Psoas muscle (tissue), 8 donors: ENCODE measurements around the gene MID1. TPM values are rescaled to one million over a fixed set of nuclear protein-coding genes. Genes with fewer than 3 reads are reported as not detected.

ENCODE experiments used
- ATAC-seq, 4 donors: fragments of 200-7000 bp; cut with Tn5 transposase; one replicate each; pipeline ENCODE4 v1.9.1; 2020; ENCODE audit warnings: moderate library complexity in 3 of 4, mild to moderate bottlenecking in 2 of 4
- DNase-seq, 2 donors: peaks; one replicate each; pipeline ENCODE4 v3.0.0-alpha.2; 2020
- H3K27ac ChIP-seq: fragments of 200-600 bp; one replicate; pipeline ENCODE4 v1.8.0; 2022
- H3K27me3 ChIP-seq, 3 donors: fragments of 200-600 bp in 1 of 3; one replicate each; pipeline versions ENCODE4 v1.6.1 to v1.8.0; 2013 to 2022; ENCODE audit warnings: low read length in 2 of 3, mild to moderate bottlenecking in 2 of 3, moderate library complexity in 1 of 3; ENCODE audit not compliant: insufficient read depth in 3 of 3
- H3K36me3 ChIP-seq, 2 donors: fragments of 200-600 bp in 1 of 2; one replicate each; pipeline versions ENCODE4 v1.6.1 to v1.8.0; 2013 to 2022; ENCODE audit warnings: low read depth in 1 of 2, mild to moderate bottlenecking in 1 of 2, moderate library complexity in 1 of 2; ENCODE audit not compliant: insufficient read depth in 1 of 2
- H3K4me1 ChIP-seq: fragments of 200-600 bp; one replicate; pipeline ENCODE4 v1.8.0; 2022
- H3K4me3 ChIP-seq: fragments of 200-600 bp; one replicate; pipeline ENCODE4 v1.8.0; 2022; ENCODE audit warnings: mild to moderate bottlenecking
- H3K9me3 ChIP-seq: fragments of 200-600 bp; one replicate; pipeline ENCODE4 v1.8.0; 2022
- WGBS, 3 donors: extraction: QIAGEN DNeasy Blood & Tissue Kit; methylation state at CpG; one replicate each; pipeline versions ENCODE4 v1.1.6 to v1.1.7; 2013; 5-methylcytosine and 5-hydroxymethylcytosine counted together
- intact Hi-C, 2 donors: fragments of 100-400 bp; cut with DNase I; formaldehyde crosslinking; loops; one replicate each; pipeline versions ENCODE4 v1.11.0 to v1.14.2; 2022
- polyA plus RNA-seq, 3 donors: library from polyadenylated mRNA; stranded (reverse); fragments of 200-250 nt; gene quantifications; one replicate each; pipeline ENCODE4 v1.2.3, GENCODE V29; 2013
- total RNA-seq, 4 donors: library from RNA; stranded (reverse); fragmentation: NEBNext Ultra II Directional in 2 of 4; extraction: Animal tissue kit (Norgen Biotek cat#: 25700) in 2 of 4; gene quantifications; one replicate each; pipeline versions ENCODE4 v1.2.1 to v1.2.4, GENCODE V29; 2021 to 2023
- TF ChIP-seq, protein P1 (sequence below): fragments of 200-600 bp; IDR thresholded peaks from one replicate; pipeline ENCODE4 v1.8.0; 2022; ENCODE audit warnings: antibody characterized with exemption
- donor health status: healthy with polysubstance abuse.
- donor health status: DM: no; HTN: no; CAD: no; lungs with moderate emphysema.
- donor health status: Bipolar disorder and iron deficiency.
- donor health status: healthy.
- donor health status: DM: yes; HTN: yes; CAD: no.
- donor health status: DM: no; HTN: no; CAD: no.
- donor health status: DM: no; HTN: no; CAD: no.
- donor health status: DM: yes; HTN: yes; CAD: no.

The MID1 gene
- total and polyA plus RNA-seq, 7 donors = 0.28 to 1.6 (median 0.90) TPM

DNA sequence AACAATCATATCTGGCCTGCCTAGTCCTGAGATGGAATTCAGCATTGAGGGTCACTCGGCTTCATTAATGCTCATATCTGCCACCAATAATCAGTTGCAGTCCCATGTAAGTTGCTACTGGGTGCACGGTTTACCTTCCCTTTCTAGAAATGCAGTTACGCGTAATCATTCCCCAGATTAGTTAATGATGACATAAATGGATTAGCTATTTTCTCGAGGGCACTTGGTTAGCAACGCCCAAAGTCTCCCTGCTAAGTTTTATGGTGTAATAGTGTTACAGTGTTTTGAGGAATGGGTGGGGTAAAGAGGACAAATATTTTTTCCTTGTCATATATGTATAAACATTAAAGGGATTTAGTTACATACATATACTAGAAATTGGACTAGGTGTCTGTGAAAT lies 118.8 kb downstream of the MID1 start:
- ATAC-seq (no peak), DNase-seq (no peak)
- Histone ChIP-seq H3K4me3 (no peak overlapping the region), H3K4me1 (no peaks in the 10 kb centered on the region), H3K9me3 (no peaks in the 10 kb centered on the region), H3K36me3 (no peaks in the 10 kb centered on the region), H3K27me3 (no peaks in the 10 kb centered on the region), H3K27ac (no peak overlapping the region)
- TF ChIP-seq, protein P1, sequence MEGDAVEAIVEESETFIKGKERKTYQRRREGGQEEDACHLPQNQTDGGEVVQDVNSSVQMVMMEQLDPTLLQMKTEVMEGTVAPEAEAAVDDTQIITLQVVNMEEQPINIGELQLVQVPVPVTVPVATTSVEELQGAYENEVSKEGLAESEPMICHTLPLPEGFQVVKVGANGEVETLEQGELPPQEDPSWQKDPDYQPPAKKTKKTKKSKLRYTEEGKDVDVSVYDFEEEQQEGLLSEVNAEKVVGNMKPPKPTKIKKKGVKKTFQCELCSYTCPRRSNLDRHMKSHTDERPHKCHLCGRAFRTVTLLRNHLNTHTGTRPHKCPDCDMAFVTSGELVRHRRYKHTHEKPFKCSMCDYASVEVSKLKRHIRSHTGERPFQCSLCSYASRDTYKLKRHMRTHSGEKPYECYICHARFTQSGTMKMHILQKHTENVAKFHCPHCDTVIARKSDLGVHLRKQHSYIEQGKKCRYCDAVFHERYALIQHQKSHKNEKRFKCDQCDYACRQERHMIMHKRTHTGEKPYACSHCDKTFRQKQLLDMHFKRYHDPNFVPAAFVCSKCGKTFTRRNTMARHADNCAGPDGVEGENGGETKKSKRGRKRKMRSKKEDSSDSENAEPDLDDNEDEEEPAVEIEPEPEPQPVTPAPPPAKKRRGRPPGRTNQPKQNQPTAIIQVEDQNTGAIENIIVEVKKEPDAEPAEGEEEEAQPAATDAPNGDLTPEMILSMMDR = no peak
- intact Hi-C loops = no loop called here
- 74 to 77% (median 75%) methylated on average over 6 of the region's 6 CpGs for WGBS, 3 donors

DNA sequence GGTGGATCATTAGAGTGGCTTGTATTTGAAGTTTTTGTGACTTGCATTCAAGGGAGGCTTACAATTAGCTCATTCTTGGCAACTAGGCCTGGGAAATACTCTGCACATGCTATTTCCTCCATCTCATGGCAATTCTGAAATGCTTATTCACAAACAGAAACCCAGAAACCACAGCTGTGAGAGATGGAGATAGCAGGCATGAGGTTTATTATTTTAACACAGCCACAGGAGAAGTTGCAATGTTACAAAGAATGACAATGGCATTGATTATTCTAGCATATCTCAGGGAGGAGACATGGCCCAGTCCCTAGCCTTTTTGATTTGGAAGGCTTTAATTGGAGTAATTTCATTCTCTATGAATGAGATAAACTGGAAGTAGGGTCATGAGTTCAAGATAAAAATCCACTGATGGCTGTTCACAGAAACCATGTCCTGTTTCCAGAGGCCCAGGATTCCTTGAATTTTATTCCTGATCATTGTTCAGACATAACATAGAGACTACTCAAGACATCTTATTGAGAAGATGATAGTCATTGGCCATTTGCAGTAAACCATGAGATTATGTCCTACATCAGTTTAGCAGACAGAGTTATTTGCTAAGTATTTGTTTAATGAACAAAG lies 123.9 kb downstream of the MID1 start:
- ATAC-seq (no peak), DNase-seq (no peak)
- Histone ChIP-seq H3K27ac (no peak overlapping the region), H3K36me3 (no peaks in the 10 kb centered on the region), H3K27me3 (no peaks in the 10 kb centered on the region), H3K4me3 (no peak overlapping the region), H3K9me3 (no peaks in the 10 kb centered on the region), H3K4me1 (no peaks in the 10 kb centered on the region)
- TF ChIP-seq, protein P1 = no peak
- intact Hi-C loops = no loop called here

DNA sequence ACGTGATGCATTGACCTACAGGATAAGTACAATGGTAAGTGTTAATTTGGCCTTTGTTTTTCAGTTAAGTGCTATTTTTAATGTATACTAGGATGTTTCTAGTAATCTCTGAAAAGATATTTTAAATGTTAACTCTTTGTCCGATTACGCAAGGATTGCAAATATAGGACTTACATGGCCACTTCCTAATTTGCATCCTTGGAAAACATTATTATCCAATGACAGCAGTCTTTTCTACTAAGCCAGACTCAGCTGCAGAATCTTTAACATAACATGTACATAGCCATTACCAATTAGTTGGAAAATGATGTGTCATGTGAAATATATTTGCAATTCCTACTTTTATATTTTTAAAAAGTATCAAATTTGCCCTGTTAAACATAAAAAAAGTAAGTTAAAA lies 124.7 kb downstream of the MID1 start:
- Histone ChIP-seq H3K4me3 (no peak overlapping the region), H3K27me3 (no peaks in the 10 kb centered on the region), H3K36me3 (no peaks in the 10 kb centered on the region), H3K9me3 (no peaks in the 10 kb centered on the region), H3K27ac (no peak overlapping the region), H3K4me1 (no peaks in the 10 kb centered on the region)
- TF ChIP-seq, protein P1 = no peak
- ATAC-seq (no peak), DNase-seq (no peak)
- intact Hi-C loops = no loop called here
- 88 to 98% (median 95%) methylated on average over 3 of the region's 3 CpGs for WGBS, 3 donors

DNA sequence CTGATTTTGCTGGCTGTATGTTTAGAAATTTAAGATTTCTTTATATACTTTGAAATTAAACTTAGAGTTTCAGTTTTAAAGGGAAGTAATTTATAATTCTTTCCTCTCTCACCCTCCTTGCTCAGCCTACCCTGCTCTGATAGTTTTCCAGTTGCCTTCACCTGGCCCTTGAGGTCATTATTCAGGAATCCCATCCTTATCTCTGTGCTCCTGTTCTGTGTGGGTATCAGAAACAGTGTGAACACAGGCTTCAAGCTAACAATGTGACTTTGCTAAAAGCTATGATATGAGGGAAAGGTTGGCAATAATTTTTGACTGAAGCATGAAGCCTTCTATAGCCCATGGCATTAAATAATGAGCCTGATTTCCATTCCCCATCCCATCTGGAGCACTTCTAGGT lies 128.1 kb downstream of the MID1 start:
- Histone ChIP-seq H3K4me1 (no peaks in the 10 kb centered on the region), H3K27ac (no peak overlapping the region), H3K36me3 (no peaks in the 10 kb centered on the region), H3K4me3 (no peak overlapping the region), H3K9me3 (no peaks in the 10 kb centered on the region), H3K27me3 (no peaks in the 10 kb centered on the region)
- DNase-seq = no peak
- no peak for ATAC-seq
- intact Hi-C loops = no loop called here
- TF ChIP-seq, protein P1 = no peak

DNA sequence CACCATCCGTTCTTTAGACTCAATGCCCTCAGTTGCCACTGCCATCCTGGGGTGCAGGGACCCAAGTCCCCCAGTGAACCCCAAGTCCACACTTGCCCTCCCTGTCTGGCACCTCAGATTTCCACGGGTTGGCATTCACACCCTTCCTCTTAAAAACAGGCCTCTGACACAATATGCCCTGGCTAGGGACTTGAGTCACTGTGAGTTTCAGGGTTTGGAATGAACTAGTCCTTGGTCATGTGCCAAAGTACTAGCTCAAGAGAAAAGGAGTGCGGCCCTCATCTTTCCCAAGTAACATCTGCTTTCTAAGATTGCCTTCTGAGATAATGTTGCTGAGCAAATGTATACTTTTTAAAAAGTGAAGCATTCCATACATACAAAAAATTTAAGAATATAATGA lies 134.0 kb downstream of the MID1 start:
- H3K4me3 ChIP-seq = no peak overlapping the region
- DNase-seq (peak in 1 of 2 donors; percentile 6), ATAC-seq (no peak)
- no peaks in the 10 kb centered on the region for H3K4me1 ChIP-seq
- H3K36me3 ChIP-seq = no peaks in the 10 kb centered on the region
- TF ChIP-seq, protein P1 = no peak
- no peaks in the 10 kb centered on the region for H3K9me3 ChIP-seq
- WGBS, 3 donors = 46 to 49% (median 47%) methylated on average over 2 to 3 of the region's 3 CpGs
- H3K27me3 ChIP-seq = no peaks in the 10 kb centered on the region
- no peak overlapping the region for H3K27ac ChIP-seq
- intact Hi-C loops = no loop called here
